HG03460 (cell line): ENCODE data around the gene TTBK1.

ENCODE experiments used
- ATAC-seq: cut with Tn5 transposase; IDR thresholded peaks from one replicate; pipeline ENCODE4 v1.9.1; 2021; ENCODE audit not compliant: unreplicated experiment

Gene TTBK1

DNA sequence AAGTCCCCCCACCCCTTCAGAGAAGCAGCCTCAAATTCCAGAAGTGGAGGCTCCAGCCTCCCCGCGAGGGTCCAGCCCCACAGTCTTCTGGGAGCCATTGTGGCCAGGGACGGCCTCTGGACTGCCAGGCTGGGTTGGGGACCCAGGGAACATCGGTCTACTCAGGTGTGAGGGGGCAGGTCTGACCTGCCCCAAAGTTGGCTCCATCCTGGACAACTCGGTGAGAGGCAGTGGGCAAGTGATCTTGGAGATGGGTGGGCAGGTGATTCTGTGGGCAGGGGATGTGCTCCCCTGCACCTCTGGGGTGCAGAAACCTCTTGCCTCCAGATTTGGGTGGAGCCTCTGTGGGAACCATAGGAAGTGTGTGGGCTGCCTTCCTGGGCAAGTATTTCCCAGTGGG lies 42.6 kb downstream of the TTBK1 start:
- ATAC-seq = no peak

- ATAC-seq = no peak
These were observed 43.2 kb downstream of the TTBK1 start for GRCh38 chr6:43286456-43286979.

GRCh38 chr6:43286980-43287716 lies 43.9 kb downstream of the TTBK1 start:
- ATAC-seq = no peak

GRCh38 chr6:43287717-43288679 lies 44.7 kb downstream of the TTBK1 start:
- ATAC-seq = no peak

DNA sequence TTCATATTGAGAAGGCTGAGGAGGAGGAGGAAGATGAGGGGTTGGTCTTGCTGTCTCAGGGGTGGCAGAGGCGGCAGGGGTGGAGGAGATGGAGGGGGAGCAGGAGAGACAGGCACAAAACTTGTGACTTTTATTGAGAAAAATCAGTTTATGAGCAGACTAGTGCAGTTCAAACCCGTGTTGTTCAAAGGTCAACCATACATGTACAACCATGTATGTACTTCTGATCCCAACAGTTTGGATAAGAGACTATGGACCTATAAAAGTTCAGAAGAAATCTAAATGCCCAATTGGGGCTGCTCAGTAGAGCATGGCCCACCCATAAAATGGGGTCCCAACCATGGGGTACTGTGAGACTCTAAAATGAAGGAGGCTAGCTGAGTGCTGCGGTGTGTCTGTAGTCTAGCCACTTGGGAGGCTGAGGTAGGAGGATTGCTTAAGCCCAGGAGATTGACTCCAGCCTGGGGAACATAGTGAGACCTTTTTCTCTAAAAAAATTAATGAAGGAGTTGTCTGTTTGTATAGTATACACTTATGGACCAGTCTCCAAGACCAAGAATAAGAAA lies 47.1 kb downstream of the TTBK1 start:
- ATAC-seq = no peak

GRCh38 chr6:43290905-43291355 lies 47.6 kb downstream of the TTBK1 start:
- ATAC-seq = no peak

GRCh38 chr6:43291708-43292107 lies 48.4 kb downstream of the TTBK1 start:
- ATAC-seq = no peak

GRCh38 chr6:43292341-43292740 lies 49.1 kb downstream of the TTBK1 start:
- ATAC-seq = no peak

DNA sequence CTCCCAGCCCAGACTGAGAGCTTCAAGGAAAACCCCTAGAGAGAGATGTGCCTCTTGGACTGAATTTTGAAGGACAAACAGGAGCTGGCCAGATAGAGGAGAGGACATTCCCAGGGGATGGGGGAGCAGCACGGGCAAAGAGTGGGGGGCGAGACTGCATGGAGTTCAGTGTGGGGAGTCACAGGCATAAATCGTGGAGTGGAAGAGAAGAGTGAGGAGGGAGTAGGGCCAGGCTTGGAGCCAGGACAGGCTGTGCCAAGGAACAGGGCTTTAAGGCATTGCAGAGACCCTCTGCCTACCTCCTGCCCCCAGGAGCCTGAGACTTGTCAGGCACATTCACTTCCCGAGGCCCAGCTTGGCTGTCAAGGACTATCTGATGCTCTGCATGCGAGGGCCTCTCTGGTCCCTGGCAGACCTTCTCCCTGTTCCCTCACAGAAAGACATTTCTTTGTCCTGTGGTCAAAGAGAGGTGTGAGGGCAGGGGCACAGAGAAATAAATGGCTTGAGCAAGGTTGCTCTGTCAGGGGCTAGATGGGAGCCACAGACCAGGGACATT lies 49.6 kb downstream of the TTBK1 start:
- no peak for ATAC-seq

DNA sequence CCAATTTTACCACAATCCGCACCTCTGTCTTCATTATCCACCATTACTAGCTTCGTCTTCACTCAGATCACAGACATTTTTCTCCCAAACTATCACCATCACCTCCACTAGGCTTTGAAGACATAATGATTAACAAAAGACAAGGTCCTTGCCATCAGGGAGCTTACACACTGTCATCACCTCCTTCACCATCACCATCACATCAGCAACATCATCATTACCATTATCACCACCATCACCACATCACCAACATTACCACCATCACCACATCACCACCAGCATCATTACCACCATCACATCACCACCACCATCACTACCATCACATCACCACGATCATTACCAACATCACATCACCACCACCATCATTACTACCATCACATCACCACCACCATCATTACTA lies 50.4 kb downstream of the TTBK1 start:
- no peak for ATAC-seq

- ATAC-seq = no peak
These were observed 51.3 kb downstream of the TTBK1 start for GRCh38 chr6:43294536-43294935.

GRCh38 chr6:43295456-43295855 lies 52.2 kb downstream of the TTBK1 start:
- no peak for ATAC-seq

DNA sequence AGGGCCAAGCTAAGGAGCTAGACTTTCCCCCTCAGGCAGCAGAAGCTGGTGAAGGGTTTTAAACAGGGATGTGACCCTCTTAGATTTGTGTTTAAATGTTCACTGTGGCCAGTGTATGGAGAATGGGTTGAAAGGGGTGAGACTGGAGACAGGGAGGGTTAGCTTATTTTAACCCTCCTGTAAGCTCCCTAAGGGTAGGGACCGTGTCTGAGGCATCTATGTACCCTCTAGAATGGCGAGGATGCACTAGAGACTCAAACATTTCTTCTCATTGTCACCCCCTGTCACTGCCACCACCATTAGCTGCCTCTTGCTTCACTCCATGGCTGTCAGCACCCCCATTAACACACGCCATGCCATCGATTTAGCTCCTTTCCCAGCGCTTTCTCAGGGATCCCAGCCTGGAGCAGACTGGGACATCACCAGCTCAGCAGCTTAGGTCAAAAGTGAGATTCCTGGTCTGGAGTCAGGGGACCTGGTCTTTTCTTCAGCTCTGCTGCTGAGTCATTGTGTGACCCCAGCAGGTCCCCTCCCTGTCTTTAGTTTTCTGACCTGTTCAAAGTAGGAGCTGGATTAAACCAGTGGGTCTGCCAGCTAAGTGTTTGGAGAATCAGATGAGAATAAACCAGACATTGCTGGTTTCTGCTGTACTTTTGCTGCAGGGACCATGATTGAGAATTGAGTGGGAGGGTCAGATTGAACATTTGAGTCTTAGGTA lies 53.7 kb downstream of the TTBK1 start:
- no peak for ATAC-seq

- no peak for ATAC-seq
These were observed 54.6 kb downstream of the TTBK1 start, which contains the start of gene SLC22A7 for GRCh38 chr6:43297644-43298564. Gene SLC22A7, plus strand, starts transcription at chr6:43298260. Its CDS starts 99 bp downstream, at chr6:43298359.

- ATAC-seq = no peak
These were observed 55.5 kb downstream of the TTBK1 start for GRCh38 chr6:43298565-43299337.

- ATAC-seq = no peak
These were observed 56.3 kb downstream of the TTBK1 start for GRCh38 chr6:43299338-43300293.

GRCh38 chr6:43301081-43301870 lies 58.0 kb downstream of the TTBK1 start:
- ATAC-seq = no peak
